Left colon (tissue), 2 donors: ENCODE results near the gene TMEM259. TPM values are rescaled to one million over a fixed set of nuclear protein-coding genes. Genes with fewer than 3 reads are reported as not detected.
"Not testable (repeated sequence)": the region's sequence is repeated elsewhere in the genome, so short reads cannot be mapped to it uniquely, and the experiment has no call there.

Experiments
- ATAC-seq: fragments of 200-7000 bp; cut with Tn5 transposase; one replicate; pipeline ENCODE4 v1.9.1; 2020; ENCODE audit warnings: mild to moderate bottlenecking, moderate library complexity
- DNase-seq, 2 donors: peaks; one replicate each; pipeline ENCODE4 v3.0.0-alpha.2; 2020
- intact Hi-C, 2 donors: fragments of 100-400 bp; cut with DNase I in 1 of 2; cut with micrococcal nuclease in 1 of 2; formaldehyde crosslinking; loops; one replicate each; pipeline versions ENCODE4 v1.11.2 to v1.14.0; 2022; cut with DNase I, micrococcal nuclease
- total RNA-seq, 2 donors: library from RNA; stranded (reverse); fragmentation: NEBNext Ultra II Directional; extraction: Animal tissue kit (Norgen Biotek cat#: 25700); gene quantifications; one replicate each; pipeline ENCODE4 v1.2.1, GENCODE V29; 2021
- donor health status: DM: no; HTN: no; CAD: no.
- donor health status: DM: yes; HTN: yes; CAD: no.

Gene TMEM259
- total RNA-seq, 2 donors from 2014 or later = 185 to 224 TPM

DNA sequence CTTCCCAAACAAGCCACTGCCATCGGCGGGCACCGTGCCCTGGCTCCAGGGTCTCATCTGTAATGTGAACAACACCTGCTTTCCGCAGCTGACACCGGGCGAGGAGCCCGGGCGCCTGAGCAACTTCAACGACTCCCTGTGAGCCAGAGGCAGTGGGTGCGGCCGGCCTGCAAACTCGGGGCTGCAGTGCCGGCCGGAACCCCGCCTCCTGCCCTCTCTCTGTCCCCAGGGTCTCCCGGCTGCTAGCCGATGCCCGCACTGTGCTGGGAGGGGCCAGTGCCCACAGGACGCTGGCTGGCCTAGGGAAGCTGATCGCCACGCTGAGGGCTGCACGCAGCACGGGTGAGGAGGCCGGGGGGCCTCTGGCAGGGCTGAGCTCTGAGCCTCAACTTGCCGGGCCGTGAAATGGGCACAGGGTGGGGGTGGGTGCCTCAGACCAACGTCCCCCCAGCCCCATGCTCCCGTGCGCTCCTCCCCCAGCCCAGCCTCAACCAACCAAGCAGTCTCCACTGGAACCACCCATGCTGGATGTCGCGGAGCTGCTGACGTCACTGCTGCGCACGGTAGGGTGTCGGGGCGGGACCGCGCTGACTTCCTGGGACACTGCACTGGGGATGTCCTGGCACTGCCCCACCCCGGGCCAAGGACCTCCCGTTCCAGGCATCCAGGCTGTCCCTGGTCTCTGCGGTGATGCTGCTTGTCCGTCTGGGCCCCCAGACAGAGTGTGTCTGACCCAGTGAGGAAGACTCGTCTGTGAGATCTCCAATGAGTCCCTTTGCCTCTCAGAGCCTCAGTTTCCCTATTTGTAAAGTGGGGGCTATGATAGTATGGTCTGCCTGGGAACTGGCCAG lies 21.1 kb upstream of the TMEM259 start:
- intact Hi-C loops = no loop called here
- DNase-seq = peak; percentile 92 to 95
- peak; percentile 73 for ATAC-seq

- no peak for DNase-seq
- no peak for ATAC-seq
- intact Hi-C loops = no loop called here
Measured at GRCh38 chr19:1041272-1041834, 20.4 kb upstream of the TMEM259 start.

GRCh38 chr19:1040476-1041271 lies 19.8 kb upstream of the TMEM259 start:
- intact Hi-C loops = no loop called here
- peak; percentile 91 to 95 for DNase-seq
- peak; percentile 63 for ATAC-seq

GRCh38 chr19:1039646-1040475 lies 18.9 kb upstream of the TMEM259 start, which contains the start of gene ABCA7:
Gene ABCA7 (plus strand): TSS chr19:1040107. CDS start chr19:1041362, 1,255 bp downstream.
- peak; percentile 75 for ATAC-seq
- DNase-seq = peak; percentile 99
- intact Hi-C loops = no loop called here

DNA sequence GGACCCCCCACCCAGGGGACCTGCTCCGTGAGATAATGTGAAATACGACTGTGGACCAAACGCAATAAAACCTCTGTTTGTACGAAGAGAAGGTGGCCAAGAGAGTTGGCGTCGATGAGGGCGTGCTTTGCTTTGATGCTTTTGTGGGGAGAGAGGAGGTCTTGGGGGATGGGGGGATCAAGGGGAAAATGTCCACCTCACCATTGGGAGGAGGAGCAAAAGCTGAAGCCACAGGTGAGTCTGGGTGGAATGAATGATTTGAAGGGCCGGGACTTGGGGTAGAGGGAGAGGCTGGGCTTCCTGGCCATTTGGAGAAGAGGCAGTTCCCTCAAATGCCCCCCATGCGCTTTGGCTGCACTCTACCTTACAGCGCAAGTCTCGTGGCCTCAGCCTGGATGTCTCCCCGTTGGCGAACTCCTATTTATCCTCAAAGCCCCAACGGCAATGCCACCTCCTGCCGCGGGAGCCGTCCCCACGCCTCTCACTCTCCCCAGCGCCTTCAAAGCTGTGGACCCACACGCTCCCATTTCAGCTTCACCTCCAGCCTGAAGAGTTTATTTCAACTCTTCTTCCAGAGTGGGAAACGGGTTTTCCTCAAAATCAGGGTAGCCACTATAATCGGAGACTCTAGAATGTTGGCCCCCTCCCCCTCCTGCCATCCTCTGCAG lies 18.2 kb upstream of the TMEM259 start:
- intact Hi-C loops = no loop called here
- ATAC-seq = no peak
- peak in 1 of 2 donors; percentile 37 for DNase-seq

GRCh38 chr19:1037621-1038064 lies 16.7 kb upstream of the TMEM259 start:
- intact Hi-C loops = no loop called here
- DNase-seq = peak in 1 of 2 donors; percentile 23
- no peak for ATAC-seq

- intact Hi-C loops = no loop called here
- ATAC-seq (no peak), DNase-seq (no peak)
Measured at GRCh38 chr19:1035998-1036621, 15.2 kb upstream of the TMEM259 start.

- no peak for DNase-seq
- intact Hi-C loops = no loop called here
- ATAC-seq = no peak
Measured at GRCh38 chr19:1032264-1032867, 11.4 kb upstream of the TMEM259 start.

DNA sequence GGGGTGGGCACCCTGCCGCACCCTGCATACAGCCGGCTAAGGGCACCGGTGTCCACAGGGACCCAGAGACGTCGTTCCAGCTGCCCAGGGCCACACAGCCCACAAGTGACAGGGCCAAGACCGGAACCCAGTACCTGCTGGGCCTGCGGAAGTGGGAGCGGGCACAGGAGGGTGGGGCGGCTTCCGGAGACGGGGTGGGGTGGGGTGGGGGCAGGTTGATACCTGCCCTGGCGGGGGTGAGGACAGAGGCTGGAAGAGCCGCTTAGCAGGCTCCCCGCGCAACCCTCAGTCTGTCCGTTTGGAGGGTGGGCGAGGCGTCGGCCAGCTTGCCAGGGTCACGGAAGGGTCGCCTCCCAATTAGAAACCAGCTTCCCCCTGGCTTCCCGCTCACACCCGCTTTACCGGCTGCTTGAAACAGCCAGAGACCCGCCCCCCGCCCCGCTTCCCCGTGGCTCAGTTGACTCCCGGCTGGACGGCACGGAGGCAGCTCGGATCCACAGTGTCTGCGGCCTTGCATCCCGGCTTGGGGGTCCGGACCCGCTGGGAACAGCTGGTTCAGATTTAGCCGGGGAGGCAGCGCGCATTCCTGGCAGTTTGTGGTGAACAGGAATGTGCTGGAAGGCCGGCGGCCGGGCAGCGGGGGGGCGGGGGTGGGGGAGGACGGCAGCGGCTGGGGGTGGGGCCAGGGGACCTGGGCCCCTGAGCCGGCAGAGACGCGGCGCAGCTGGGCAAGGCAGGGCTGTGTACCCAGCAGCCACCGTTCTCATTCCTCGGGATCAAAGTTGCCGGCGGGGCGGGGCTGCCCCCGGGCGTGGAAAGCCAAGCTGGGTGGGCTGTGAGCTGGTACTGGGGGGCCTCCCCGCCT lies 7.4 kb upstream of the TMEM259 start:
- intact Hi-C loops = no loop called here

DNA sequence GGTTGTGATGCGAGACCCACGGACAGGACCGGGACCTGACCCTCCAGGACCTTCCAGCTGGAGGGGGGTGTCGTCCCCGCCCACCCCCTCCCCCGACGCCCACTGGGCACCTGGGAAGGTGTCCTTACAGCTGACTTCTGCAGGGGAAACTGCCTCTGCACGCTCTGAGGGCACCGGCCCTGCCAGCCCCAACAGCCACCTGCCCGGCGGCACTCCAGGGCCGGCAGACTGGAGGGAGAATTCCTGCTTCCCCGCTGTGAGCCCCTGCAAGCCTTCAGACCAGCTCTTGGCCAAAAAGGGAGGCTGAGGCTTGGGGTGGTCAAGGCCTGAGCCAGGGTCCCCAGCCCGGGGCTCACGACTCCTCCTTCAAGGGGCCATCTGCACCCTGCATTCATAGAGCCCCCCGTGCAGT lies 6.7 kb upstream of the TMEM259 start:
- DNase-seq (peak in 1 of 2 donors; percentile 46), ATAC-seq (peak; percentile 30)
- intact Hi-C loops = no loop called here

More for the DNA sequence above, 7.4 kb upstream of the TMEM259 start:
- peak; percentile 84 to 86 for DNase-seq
- peak; percentile 76 for ATAC-seq

GRCh38 chr19:1026783-1027649 lies 6.1 kb upstream of the TMEM259 start:
- DNase-seq = peak in 1 of 2 donors; percentile 62

DNA sequence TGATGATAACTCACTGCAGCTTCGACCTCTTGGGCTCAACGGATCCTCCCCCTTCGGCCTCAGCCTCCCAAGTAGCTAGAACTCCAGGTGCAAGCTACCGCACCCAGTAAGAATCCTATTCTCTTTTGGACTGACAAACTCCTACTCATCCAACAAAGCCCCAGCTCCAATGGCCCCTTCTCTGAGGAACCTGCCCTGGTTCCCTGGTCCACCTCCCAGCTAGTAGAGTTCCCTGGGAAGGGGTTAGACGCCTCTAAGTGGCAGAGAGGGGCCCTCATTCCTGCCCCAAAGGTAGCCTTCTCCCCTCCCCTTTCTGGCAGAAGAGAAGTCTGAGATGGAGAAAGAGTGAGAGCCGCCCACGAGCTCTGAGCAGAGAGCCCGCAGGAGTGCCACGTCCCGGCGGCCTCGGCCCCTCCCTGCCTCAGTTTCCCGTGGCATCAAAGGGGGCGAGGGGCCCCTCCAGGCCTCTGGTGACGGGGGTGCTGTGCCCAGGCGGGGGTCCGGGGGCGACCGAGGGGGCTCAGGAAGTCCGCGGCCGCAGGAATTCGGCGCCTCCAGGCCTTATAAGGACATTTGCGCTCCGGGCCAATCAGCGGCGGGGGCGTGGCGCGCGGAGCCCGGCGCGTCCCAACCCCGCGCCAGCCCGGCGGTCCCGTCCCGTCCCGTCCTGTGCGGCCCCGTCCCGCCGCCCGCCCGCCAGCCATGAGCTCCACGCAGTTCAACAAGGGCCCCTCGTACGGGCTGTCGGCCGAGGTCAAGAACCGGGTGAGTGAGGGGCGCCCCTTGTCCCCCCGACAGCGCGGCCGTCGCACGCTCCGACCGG lies 5.2 kb upstream of the TMEM259 start, which contains the start of gene CNN2:
CNN2 (plus strand) TSS at position 649 of the 823 bp plus-strand sequence; CDS start at position 703, 54 bp downstream.
- intact Hi-C loops = no loop called here
- ATAC-seq = peak; percentile 70
- peak; percentile 80 to 91 for DNase-seq

More at GRCh38 chr19:1026783-1027649, 6.1 kb upstream of the TMEM259 start:
- intact Hi-C loops = no loop called here
- ATAC-seq = peak; percentile 9

DNA sequence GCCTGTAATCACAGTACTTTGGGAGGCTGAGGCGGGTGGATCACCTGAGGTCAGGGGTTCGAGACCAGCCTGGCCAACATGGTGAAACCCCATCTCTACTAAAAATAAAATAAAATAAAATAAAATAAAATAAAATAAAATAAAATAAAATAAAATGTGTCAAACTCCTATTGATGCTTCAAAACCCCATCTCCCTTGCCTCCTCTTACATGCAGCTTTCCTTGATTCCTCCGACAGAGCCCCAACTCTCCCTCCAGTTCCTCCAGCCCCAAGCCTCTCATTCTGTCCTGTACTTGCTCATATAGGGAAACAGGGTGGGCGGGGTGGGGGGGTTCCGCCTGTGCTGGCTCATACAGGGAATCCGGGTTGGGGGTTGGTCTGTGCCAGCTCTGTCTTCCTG lies 4.2 kb upstream of the TMEM259 start:
- intact Hi-C loops, ATAC-seq: not testable (repeated sequence)

DNA sequence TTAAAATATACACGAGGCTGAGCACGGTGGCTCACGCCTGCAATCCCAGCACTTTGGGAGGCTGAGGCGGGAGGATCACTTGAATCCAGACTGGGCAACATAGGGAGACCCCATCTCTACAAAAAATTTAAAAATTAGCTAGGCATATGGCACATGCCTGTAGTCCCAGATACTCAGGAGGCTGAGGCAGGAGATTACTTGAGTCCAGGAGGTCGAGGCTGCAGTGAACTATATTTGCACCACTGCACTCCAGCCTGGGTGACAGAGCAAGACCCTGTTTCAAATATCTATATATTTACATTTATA lies 2.9 kb upstream of the TMEM259 start:
- DNase-seq, intact Hi-C loops, ATAC-seq: not testable (repeated sequence)

More for the DNA sequence above, 4.2 kb upstream of the TMEM259 start:
- DNase-seq = not testable (repeated sequence)
